Activated CD4-positive, CD25-positive, alpha-beta regulatory T cell treated with anti-CD3 and anti-CD28 coated beads, Interleukin-2, amount 50 U/mL, for 16 hours (primary cell): ENCODE measurements around the gene DDX49.

ENCODE experiments used
- DNase-seq: peaks from one replicate; pipeline ENCODE4 v3.0.0-alpha.2; 2020; ENCODE audit warnings: low read depth, low spot score

The DDX49 gene

DNA sequence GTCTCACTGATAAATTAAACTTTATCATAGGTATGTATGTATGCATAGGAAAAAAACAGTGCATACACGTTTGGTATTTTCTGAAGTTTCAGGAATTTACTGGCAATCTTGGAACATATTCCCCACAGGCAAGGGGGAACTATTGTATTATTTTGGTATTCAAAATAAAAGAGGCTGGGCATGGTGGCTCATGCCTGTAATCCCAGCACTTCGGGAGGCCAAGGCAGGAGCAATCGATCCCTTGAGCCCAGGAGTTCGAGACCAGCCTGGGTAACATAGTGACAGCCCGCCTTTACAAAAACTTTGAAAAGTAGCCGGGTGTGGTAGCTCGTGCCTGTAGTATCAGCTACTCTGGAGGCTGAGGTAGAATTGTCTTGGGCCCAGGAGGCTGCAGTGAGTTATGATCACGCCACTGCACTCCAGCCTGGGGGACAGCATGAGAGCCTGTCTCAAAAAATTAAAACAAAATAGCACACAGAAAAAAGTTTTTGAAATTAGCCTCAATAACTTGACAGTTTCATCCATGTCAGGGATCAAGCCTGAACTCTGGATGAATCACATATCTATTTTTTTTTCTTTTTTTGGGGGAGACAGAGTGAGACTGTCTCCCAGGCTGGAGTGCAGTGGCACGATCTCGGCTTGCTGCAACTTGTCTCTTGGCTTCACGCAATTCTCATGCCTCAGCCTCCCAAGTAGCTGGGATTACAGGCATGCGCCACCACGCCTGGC is 50.6 kb downstream of the DDX49 start:
- DNase-seq, result no peak

DNA sequence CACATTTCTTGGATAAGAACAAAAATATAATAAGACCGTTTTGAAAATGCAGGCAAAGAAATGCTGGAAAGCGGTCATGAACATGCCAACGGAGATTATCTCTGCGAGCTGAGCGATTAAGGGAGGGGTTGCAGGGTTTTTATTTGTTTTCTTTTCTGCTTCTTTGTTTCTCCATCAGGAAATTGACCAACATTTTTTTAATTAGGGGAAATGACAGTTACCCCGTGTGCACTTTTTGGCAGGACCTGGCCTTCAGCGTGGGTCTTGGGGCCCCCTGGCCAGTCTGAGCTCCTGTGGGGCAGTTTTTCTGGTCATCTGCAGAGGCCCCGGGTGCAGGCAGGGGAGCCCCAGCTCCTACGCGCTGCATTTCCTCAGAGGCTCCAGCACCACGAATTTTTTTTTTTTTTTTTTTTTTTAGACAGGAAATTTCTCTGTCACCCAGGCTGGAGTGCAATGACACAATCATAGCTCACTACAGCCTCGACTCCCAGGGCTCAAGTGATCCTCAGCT is 52.8 kb downstream of the DDX49 start:
- no peak for DNase-seq

DNA sequence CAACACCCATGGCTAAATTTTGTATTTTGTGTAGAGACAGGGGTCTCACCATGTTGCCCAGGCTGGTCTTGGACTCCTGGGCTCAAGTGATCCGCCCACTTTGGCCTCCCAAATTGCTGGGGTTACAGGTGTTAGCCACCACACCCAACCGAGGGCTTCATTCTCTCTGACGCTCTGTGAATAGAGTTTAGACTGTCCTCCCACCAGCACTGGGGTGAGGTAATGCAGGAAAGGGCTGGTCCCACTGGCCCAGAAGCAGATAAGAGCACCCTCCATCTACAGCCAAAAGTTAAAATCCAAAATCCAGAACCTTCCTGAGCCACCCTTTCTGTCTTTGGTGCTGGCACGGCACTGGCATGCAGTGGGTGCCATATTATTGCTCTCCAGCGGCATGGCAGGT is 53.3 kb downstream of the DDX49 start:
- no peak for DNase-seq

DNA sequence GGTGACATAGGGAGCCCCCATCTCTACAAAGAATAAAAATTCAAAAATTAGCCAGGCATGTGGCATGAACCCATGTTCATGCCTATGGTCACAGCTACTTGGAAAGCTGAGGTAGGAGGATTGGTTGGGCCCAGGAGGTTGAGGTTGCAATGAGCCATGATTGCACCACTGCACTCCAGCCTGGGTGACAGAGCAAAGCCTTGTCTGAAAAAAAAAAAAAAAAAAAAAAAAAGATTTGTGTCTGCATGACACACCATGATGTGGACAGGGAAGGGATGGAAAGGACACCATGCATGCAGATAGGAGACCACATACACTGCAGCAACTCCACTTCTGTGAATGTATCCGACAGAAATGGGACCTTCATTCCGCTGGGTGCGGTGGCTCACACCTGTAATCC is 55.5 kb downstream of the DDX49 start:
- DNase-seq, result no peak

DNA sequence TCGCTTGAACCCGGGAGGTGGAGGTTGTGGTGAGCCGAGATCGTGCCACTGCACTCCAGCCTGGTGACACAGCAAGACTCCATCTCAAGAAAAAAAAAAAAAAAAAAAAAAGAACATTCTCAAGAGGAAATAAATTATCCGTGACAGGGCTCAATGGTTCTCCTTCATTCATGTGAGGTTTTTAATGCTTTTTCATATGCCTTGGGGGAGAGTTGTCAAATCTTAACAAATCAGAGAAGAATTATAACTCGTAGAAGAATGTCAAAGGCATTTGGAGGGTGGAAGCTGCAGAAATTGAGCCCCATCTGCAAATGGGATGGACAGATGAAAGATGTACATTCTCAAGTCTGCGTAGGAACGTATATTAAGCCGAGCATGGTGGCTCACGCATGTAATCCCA is 56.4 kb downstream of the DDX49 start:
- DNase-seq, result no peak
